HepG2 (cell line): ENCODE results near the gene DACT2. TPM values are rescaled to one million over a fixed set of nuclear protein-coding genes. Genes with fewer than 3 reads are reported as not detected.

Source experiments
- CENPT ChIP-seq: sonication (generic); formaldehyde crosslinking; IDR thresholded peaks from 2 replicates; pipeline ENCODE4 v1.8.0; 2022; ENCODE audit warnings: low read depth, mild to moderate bottlenecking, moderate library complexity, missing genetic modification reagents
- GTF3A ChIP-seq: sonication (generic); formaldehyde crosslinking; conservative IDR thresholded peaks from 2 replicates; pipeline ENCODE4 v1.4.0; 2020; ENCODE audit warnings: mild to moderate bottlenecking, missing genetic modification reagents
- NAIF1 ChIP-seq: sonication (generic); formaldehyde crosslinking; IDR thresholded peaks from 2 replicates; pipeline ENCODE4 v1.5.0; 2020; ENCODE audit warnings: mild to moderate bottlenecking, missing genetic modification reagents, borderline replicate concordance
- SMYD3 ChIP-seq: sonication (generic); formaldehyde crosslinking; IDR thresholded peaks from 2 replicates; pipeline ENCODE4 v1.8.1; 2023; ENCODE audit warnings: mild to moderate bottlenecking, missing genetic modification reagents
- SRSF4 ChIP-seq: fragments of 200-400 bp; formaldehyde crosslinking; IDR thresholded peaks from one replicate; pipeline ENCODE4 v1.6.1; 2018; ENCODE audit warnings: mild to moderate bottlenecking, low read depth, low read length, moderate library complexity; ENCODE audit not compliant: poor library complexity, severe bottlenecking
- TCF7L2 ChIP-seq: IDR thresholded peaks from 2 replicates; pipeline ENCODE4 v1.6.1; 2011; ENCODE audit warnings: mild to moderate bottlenecking, low read depth, low read length, moderate library complexity
- ZHX2 ChIP-seq, 2 experiments: sonication (generic) in 1 of 2; formaldehyde crosslinking in 1 of 2; IDR thresholded peaks; 2 replicates each; pipeline versions ENCODE4 v1.6.1 to v1.9.0; 2014 to 2022; ENCODE audit warnings: antibody characterized with exemption in 1 of 2, borderline replicate concordance in 1 of 2, inconsistent platforms in 1 of 2, low read depth in 1 of 2, missing genetic modification reagents in 1 of 2
- ZNF263 ChIP-seq: sonication (generic); formaldehyde crosslinking; IDR thresholded peaks from 2 replicates; pipeline ENCODE4 v1.4.0; 2020; ENCODE audit warnings: missing genetic modification reagents
- ZNF407 ChIP-seq: sonication (generic); formaldehyde crosslinking; IDR thresholded peaks from one replicate; pipeline ENCODE4 v1.5.1; 2020; ENCODE audit warnings: mild to moderate bottlenecking, missing genetic modification reagents; ENCODE audit errors: not compliant biosample characterization
- ZNF710 ChIP-seq: sonication (generic); formaldehyde crosslinking; IDR thresholded peaks from 2 replicates; pipeline ENCODE4 v1.5.0; 2020; ENCODE audit warnings: mild to moderate bottlenecking, missing genetic modification reagents, borderline replicate concordance
- polyA plus RNA-seq, 8 experiments: library from polyadenylated mRNA; depleted of rRNA in 3 of 8; stranded (reverse) in 7 of 8; unstranded in 1 of 8; fragments of >200 nt; fragmentation: Illumina TruSeq in 4 of 8; extraction: Trizol in 4 of 8; gene quantifications; 2 replicates each; pipeline versions ENCODE4 v1.2.1 to v1.2.3, GENCODE V29; 2011 to 2016; ENCODE audit warnings: low read depth in 4 of 8, missing spikeins in 1 of 8, mixed read lengths in 1 of 8; ENCODE audit not compliant: insufficient read depth in 1 of 8
- total RNA-seq, 5 experiments: library from RNA; depleted of rRNA; stranded (reverse); fragments of >200 nt; fragmentation: Illumina TruSeq; extraction: Trizol; gene quantifications; 2 replicates each; pipeline ENCODE4 v1.2.3, GENCODE V29; 2016; ENCODE audit warnings: low read depth in 1 of 5

Gene DACT2
- total and polyA plus RNA-seq, 2 of the 13 experiments (the other 11 are each of a cell fraction or from before 2014, with no cell fraction given) = 0.15 TPM; not detected in 1

- no peak for TF ChIP-seq ZHX2 (IDR thresholded peaks at IDR 0.05; ENCODE audit: low read depth)
- no peak for TF ChIP-seq ZHX2 (CRISPR knock-in tag; IDR thresholded peaks at IDR 0.05; ENCODE audit: borderline replicate concordance)
- TF ChIP-seq SMYD3 (CRISPR knock-in tag) = peak; percentile 52; the same call in 1 of the 2 replicates
- no peak for TF ChIP-seq TCF7L2
- TF ChIP-seq ZNF710 (CRISPR knock-in tag) = peak; percentile 65; the same call in 1 of the 2 replicates
- TF ChIP-seq GTF3A (CRISPR knock-in tag) = no peak
- no peak; the same call in 1 of the 2 replicates for TF ChIP-seq NAIF1 (CRISPR knock-in tag)
- TF ChIP-seq ZNF263 (CRISPR knock-in tag) = no peak
- TF ChIP-seq CENPT = no peak
- TF ChIP-seq ZNF407 = no peak
- no peak for TF ChIP-seq SRSF4
These were observed 54.8 kb downstream of the DACT2 start (continued) for GRCh38 chr6:168264593-168265335.
